D721Med (cell line): ENCODE data around the gene MAP2.

Experiments used
- DNase-seq: peaks from one replicate; pipeline ENCODE4 v3.0.0; 2011; ENCODE audit warnings: low spot score; ENCODE audit not compliant: insufficient read length
- FAIRE-seq: peaks from 2 replicates; lab custom pipeline; 2011; peaks lifted over from hg19 to GRCh38; lab: Jason Lieb, UNC
- CTCF ChIP-seq: IDR thresholded peaks from 2 replicates; pipeline ENCODE4 v1.5.1; 2012; ENCODE audit warnings: mild to moderate bottlenecking, control low read depth; ENCODE audit not compliant: insufficient read depth; ENCODE audit errors: missing control alignments

MAP2 gene

GRCh38 chr2:209771474-209772289 lies 347.8 kb downstream of the MAP2 start, which contains the start of gene UNC80:
TSS of gene UNC80 (plus strand) at chr2:209771832. CDS start at chr2:209772073, 241 bp downstream.
- DNase-seq (peak; percentile 37), FAIRE-seq (no peak)
- TF ChIP-seq CTCF: no peak

GRCh38 chr2:209772290-209772685 lies 348.4 kb downstream of the MAP2 start:
- DNase-seq (no peak), FAIRE-seq (no peak)
- no peak for TF ChIP-seq CTCF

GRCh38 chr2:209773377-209773776 lies 349.5 kb downstream of the MAP2 start:
- no peak for FAIRE-seq
- DNase-seq: no peak
- TF ChIP-seq CTCF: no peak
